GM12873 (cell line): Measurements from ENCODE around the gene RNF135.
A peak's percentile ranks its signal among the peaks of the same experiment; 100 is the strongest.

Source experiments
- TF ChIP-seq, protein P1 (sequence below): IDR thresholded peaks from 2 replicates; pipeline ENCODE4 v1.5.1; 2012; ENCODE audit warnings: low read depth, mild to moderate bottlenecking, moderate library complexity, low read length, control low read depth; ENCODE audit not compliant: insufficient read depth; ENCODE audit errors: missing control alignments

The RNF135 gene, protein sequence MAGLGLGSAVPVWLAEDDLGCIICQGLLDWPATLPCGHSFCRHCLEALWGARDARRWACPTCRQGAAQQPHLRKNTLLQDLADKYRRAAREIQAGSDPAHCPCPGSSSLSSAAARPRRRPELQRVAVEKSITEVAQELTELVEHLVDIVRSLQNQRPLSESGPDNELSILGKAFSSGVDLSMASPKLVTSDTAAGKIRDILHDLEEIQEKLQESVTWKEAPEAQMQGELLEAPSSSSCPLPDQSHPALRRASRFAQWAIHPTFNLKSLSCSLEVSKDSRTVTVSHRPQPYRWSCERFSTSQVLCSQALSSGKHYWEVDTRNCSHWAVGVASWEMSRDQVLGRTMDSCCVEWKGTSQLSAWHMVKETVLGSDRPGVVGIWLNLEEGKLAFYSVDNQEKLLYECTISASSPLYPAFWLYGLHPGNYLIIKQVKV

DNA sequence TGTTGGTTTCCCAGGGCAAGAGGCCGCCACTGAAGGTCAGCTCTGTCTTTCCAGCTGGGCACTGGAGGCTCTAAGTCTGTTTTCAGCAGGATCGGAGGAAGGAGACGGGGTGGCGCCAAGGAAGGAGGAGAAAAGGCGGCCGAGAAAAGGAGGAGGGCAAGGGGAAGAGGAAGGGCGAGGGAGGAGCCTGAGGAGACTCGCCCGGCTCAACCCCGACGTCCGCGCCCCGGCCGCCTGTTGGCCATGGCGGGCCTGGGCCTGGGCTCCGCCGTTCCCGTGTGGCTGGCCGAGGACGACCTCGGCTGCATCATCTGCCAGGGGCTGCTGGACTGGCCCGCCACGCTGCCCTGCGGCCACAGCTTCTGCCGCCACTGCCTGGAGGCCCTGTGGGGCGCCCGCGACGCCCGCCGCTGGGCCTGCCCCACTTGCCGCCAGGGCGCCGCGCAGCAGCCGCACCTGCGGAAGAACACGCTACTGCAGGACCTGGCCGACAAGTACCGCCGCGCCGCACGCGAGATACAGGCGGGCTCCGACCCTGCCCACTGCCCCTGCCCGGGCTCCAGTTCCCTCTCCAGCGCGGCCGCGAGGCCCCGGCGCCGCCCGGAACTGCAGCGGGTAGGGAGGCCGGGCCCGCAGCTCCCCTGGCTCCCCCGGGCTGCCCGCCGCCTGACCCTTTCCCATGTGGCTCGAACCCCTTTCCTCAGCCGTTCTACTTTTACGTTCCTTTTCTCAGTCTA is at the start of gene RNF135:
TSS of gene RNF135 (plus strand) at position 209 of the 737 bp plus-strand sequence. CDS start at position 244, 35 bp downstream.
- TF ChIP-seq, protein P1, sequence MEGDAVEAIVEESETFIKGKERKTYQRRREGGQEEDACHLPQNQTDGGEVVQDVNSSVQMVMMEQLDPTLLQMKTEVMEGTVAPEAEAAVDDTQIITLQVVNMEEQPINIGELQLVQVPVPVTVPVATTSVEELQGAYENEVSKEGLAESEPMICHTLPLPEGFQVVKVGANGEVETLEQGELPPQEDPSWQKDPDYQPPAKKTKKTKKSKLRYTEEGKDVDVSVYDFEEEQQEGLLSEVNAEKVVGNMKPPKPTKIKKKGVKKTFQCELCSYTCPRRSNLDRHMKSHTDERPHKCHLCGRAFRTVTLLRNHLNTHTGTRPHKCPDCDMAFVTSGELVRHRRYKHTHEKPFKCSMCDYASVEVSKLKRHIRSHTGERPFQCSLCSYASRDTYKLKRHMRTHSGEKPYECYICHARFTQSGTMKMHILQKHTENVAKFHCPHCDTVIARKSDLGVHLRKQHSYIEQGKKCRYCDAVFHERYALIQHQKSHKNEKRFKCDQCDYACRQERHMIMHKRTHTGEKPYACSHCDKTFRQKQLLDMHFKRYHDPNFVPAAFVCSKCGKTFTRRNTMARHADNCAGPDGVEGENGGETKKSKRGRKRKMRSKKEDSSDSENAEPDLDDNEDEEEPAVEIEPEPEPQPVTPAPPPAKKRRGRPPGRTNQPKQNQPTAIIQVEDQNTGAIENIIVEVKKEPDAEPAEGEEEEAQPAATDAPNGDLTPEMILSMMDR: peak; percentile 31

DNA sequence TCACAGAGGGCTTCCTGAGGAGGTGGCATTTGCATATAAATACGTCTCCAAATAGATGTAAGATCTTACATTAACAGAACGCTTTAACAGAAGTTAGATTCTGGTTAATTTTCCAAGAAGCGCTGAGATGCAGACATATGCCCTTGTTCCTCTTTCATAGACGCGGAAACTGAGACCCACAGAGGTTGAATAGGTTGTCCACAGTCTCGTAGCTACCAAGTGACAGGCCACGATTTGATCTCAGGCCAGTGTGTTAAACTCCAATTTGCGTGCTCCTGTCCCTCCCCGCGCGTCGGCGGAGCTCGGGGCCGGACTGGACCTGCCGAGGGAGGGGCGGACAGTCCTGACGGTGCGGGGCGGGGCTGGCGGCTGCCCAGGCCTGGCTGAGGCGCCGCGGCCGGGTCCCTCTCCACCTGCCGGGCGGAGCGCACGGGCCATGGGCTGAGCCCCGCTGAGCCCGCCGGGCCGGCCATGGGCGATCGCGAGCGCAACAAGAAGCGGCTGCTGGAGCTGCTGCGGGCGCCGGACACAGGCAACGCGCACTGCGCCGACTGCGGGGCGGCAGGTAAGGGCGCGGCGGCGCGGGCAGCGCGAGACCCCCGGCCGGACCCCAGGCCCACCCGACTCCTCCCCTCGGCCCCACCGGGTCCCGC is 49.2 kb upstream of the RNF135 start, which contains the start of gene ADAP2:
TSS of gene ADAP2 (plus strand) at position 402 of the 653 bp plus-strand sequence. CDS start at position 472, 70 bp downstream.
- TF ChIP-seq, protein P1: no peak

DNA sequence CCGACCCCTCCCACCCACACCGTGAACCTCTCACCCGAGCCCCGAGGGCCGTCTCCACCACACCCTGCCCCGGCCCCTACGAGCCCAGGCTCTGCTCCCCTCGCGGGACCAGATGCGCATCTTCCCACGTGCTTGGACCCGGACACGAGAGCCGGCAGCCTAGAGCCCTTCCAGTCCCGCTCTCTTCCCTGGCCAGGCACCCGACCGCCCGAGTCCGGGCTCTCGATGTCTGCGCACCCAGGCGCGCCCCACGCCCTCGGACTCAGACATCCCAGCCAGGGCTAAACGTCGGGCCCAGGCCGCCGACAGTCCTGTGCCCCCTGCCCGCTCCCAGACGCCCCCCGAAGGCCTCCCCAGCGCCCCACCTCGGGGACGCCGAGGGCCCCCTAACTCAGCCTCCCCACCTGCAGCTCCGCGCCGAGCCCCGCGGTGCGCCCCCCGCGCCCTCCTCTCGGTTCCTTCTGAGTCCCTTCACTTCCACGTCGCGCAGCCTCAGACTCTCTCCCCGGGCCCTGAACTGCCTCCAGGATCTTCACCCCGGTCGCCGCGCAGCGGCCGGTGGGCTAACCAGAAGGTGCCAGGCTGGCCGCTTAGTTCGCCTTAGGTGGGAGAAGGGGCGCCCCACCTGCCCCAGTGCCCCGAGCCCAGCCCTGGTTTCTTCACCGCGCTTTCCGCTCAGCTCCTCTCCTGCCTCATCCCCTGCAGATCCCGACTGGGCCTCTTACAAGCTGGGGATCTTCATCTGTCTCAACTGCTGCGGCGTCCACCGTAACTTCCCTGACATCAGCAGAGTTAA is 48.4 kb upstream of the RNF135 start:
- TF ChIP-seq, protein P1: no peak

DNA sequence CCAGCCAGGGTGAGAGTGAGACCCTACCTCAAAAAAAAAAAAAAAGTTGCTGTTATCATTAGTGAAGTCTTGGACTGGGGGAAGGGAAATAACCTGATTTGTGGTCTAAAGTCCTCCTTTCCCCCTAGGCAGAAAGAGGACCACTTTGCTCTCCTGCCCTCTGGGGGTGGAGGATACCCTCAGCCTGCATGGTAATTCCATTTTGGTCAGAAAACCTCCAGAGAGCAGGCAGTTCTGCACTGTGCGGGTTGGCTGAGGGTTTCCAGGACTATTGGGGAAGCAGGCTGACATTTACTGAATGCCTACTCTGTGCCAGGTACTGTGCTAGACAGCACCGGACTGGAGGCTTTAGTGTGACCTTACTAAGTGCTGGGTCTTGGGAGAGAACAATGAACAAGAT is 46.5 kb upstream of the RNF135 start:
- TF ChIP-seq, protein P1: no peak

- TF ChIP-seq, protein P1: no peak
Measured at GRCh38 chr17:30926516-30926915, 44.3 kb upstream of the RNF135 start.

GRCh38 chr17:30927756-30928155 is 43.1 kb upstream of the RNF135 start:
- TF ChIP-seq, protein P1: no peak
